SK-N-SH treated with all-trans-retinoic acid at 6 μM for 48 hours (cell line): ENCODE data around the gene GIPC2.

Experiments used
- ARNTL ChIP-seq: fragments of 450-650 bp; formaldehyde crosslinking; IDR thresholded peaks from 2 replicates; pipeline ENCODE4 v1.5.0; 2020; ENCODE audit warnings: low read depth, mild to moderate bottlenecking, moderate library complexity, borderline replicate concordance
- GLIS3 ChIP-seq: fragments of 250-450 bp; sonication (Bioruptor Pico); IDR thresholded peaks from 2 replicates; pipeline ENCODE4 v1.5.0; 2020; ENCODE audit warnings: mild to moderate bottlenecking, moderate library complexity
- ISL1 ChIP-seq: fragments of 250-450 bp; sonication (Bioruptor Pico); IDR thresholded peaks from 2 replicates; pipeline ENCODE4 v2.1.2; 2022; ENCODE audit warnings: mild to moderate bottlenecking, moderate library complexity
- OSR1 ChIP-seq: fragments of 250-450 bp; sonication (Bioruptor Pico); IDR thresholded peaks from 2 replicates; pipeline ENCODE4 v1.8.0; 2022; ENCODE audit warnings: moderate library complexity, mild to moderate bottlenecking, inconsistent platforms
- PPARA ChIP-seq: fragments of 250-450 bp; sonication (Bioruptor Pico); IDR thresholded peaks from 2 replicates; pipeline ENCODE4 v1.5.0; 2020; ENCODE audit warnings: mild to moderate bottlenecking, borderline replicate concordance
- SNAI2 ChIP-seq: fragments of 250-450 bp; sonication (Bioruptor Pico); IDR thresholded peaks from 2 replicates; pipeline ENCODE4 v1.5.0; 2020; ENCODE audit warnings: mild to moderate bottlenecking, moderate library complexity
- ZC3H10 ChIP-seq: fragments of 250-450 bp; sonication (Bioruptor Pico); IDR thresholded peaks from 2 replicates; pipeline ENCODE4 v1.5.1; 2021; ENCODE audit warnings: mild to moderate bottlenecking, moderate library complexity

DNA sequence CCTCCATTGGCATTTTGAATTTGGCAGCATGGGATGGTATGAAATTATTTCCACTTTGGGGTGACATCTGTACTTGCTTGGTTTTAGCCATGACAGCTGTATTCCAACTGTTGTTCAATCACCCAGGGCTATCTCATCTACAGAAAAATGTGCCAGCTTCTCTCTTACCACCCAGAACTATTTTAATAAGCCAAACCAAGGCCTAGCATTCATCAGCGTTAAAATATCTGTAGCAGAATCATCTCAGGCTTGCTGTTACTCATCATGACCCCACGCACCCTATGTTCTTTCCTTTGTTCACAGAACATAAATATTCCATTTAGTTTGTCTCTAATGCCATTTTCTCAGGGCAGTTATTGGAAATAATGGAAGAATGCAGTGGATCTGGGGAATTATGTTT is 49.8 kb downstream of the GIPC2 start:
- TF ChIP-seq SNAI2 (CRISPR knock-in tag), result no peak
- TF ChIP-seq ISL1 (CRISPR knock-in tag), result peak; percentile 76
- TF ChIP-seq GLIS3 (CRISPR knock-in tag), result no peak
- TF ChIP-seq ZC3H10, result 0 out of 2 replicates have a peak, but pooled peaks have one; percentile 8
- TF ChIP-seq OSR1 (CRISPR knock-in tag), result no peak
- no peak for TF ChIP-seq PPARA
- no peak for TF ChIP-seq ARNTL (CRISPR knock-in tag)
